ENCODE measurements around the gene CASZ1. TPM values are rescaled to one million over a fixed set of nuclear protein-coding genes. Genes with fewer than 3 reads are reported as not detected.

Gene CASZ1
- total RNA-seq, 1 donor from 2014 or later = 4.0 TPM

GRCh38 chr1:10771789-10772188 lies 24.7 kb downstream of the CASZ1 start:
- H3K27ac Mint-ChIP-seq (ENCODE audit: unreplicated experiment) = no peak overlapping the region
- H3K36me3 Mint-ChIP-seq (ENCODE audit: low read depth, unreplicated experiment) = no peaks in the 10 kb centered on the region

GRCh38 chr1:10768552-10768951 lies 27.9 kb downstream of the CASZ1 start:
- Histone ChIP-seq H3K79me2 (ENCODE audit: insufficient read depth, low read length) (no peaks in the 10 kb centered on the region), H3K4me1 (ENCODE audit: insufficient read depth, low read length) (no peaks in the 10 kb centered on the region), H3K9me3 (ENCODE audit: insufficient read depth, low read depth, low read length) (no peaks in the 10 kb centered on the region), H3K36me3 (ENCODE audit: insufficient read depth, low read length) (no peaks in the 10 kb centered on the region), H3K4me3 (ENCODE audit: insufficient read depth, low read depth, low read length) (no peak overlapping the region), H3K4me2 (ENCODE audit: low read length) (no peak overlapping the region), H4K20me1 (ENCODE audit: insufficient read depth, low read length) (no peaks in the 10 kb centered on the region), H3K27me3 (ENCODE audit: insufficient read depth, low read length) (peaks cover 11% of the 10 kb centered on the region), H3K9ac (ENCODE audit: low read length) (no peak overlapping the region), H3K27ac (ENCODE audit: low read depth, low read length) (no peak overlapping the region), H2AFZ (ENCODE audit: low read depth, low read length) (no peak overlapping the region)
- Mint-ChIP-seq H3K9me3 (ENCODE audit: unreplicated experiment) (no peaks in the 10 kb centered on the region), H3K4me1 (ENCODE audit: low read depth, unreplicated experiment) (no peaks in the 10 kb centered on the region), H3K36me3 (ENCODE audit: low read depth, unreplicated experiment) (peaks cover 2% of the 10 kb centered on the region), H3K4me3 (ENCODE audit: unreplicated experiment) (no peak overlapping the region), H3K27me3 (ENCODE audit: low read depth, unreplicated experiment) (peaks cover 45% of the 10 kb centered on the region), H3K27ac (ENCODE audit: unreplicated experiment) (no peak overlapping the region)
- FAIRE-seq (no peak), DNase-seq (ENCODE audit: low read depth) (no peak)
- no peak for TF ChIP-seq EZH2 (IDR thresholded peaks at IDR 0.05; ENCODE audit: insufficient read depth, low read length)
- TF ChIP-seq, protein P1, sequence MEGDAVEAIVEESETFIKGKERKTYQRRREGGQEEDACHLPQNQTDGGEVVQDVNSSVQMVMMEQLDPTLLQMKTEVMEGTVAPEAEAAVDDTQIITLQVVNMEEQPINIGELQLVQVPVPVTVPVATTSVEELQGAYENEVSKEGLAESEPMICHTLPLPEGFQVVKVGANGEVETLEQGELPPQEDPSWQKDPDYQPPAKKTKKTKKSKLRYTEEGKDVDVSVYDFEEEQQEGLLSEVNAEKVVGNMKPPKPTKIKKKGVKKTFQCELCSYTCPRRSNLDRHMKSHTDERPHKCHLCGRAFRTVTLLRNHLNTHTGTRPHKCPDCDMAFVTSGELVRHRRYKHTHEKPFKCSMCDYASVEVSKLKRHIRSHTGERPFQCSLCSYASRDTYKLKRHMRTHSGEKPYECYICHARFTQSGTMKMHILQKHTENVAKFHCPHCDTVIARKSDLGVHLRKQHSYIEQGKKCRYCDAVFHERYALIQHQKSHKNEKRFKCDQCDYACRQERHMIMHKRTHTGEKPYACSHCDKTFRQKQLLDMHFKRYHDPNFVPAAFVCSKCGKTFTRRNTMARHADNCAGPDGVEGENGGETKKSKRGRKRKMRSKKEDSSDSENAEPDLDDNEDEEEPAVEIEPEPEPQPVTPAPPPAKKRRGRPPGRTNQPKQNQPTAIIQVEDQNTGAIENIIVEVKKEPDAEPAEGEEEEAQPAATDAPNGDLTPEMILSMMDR (IDR thresholded peaks at IDR 0.05; ENCODE audit: insufficient read depth, low read depth, low read length) = no peak

More at GRCh38 chr1:10771789-10772188, 24.7 kb downstream of the CASZ1 start:
- H3K4me1 ChIP-seq (ENCODE audit: insufficient read depth, low read length) = no peaks in the 10 kb centered on the region
- no peak overlapping the region for H3K4me3 ChIP-seq (ENCODE audit: insufficient read depth, low read depth, low read length)
- TF ChIP-seq EZH2 (IDR thresholded peaks at IDR 0.05; ENCODE audit: insufficient read depth, low read length) = no peak
- TF ChIP-seq, protein P1 (IDR thresholded peaks at IDR 0.05; ENCODE audit: insufficient read depth, low read depth, low read length) = no peak
- H2AFZ ChIP-seq (ENCODE audit: low read depth, low read length) = no peak overlapping the region
- FAIRE-seq (no peak), DNase-seq (ENCODE audit: low read depth) (no peak)
- H3K4me2 ChIP-seq (ENCODE audit: low read length) = no peak overlapping the region
- Mint-ChIP-seq H3K27me3 (ENCODE audit: low read depth, unreplicated experiment) (peaks cover 48% of the 10 kb centered on the region), H3K4me3 (ENCODE audit: unreplicated experiment) (no peak overlapping the region), H3K4me1 (ENCODE audit: low read depth, unreplicated experiment) (no peaks in the 10 kb centered on the region), H3K9me3 (ENCODE audit: unreplicated experiment) (no peaks in the 10 kb centered on the region)
- no peaks in the 10 kb centered on the region for H3K36me3 ChIP-seq (ENCODE audit: insufficient read depth, low read length)
- no peaks in the 10 kb centered on the region for H3K79me2 ChIP-seq (ENCODE audit: insufficient read depth, low read length)
- no peak overlapping the region for H3K27ac ChIP-seq (ENCODE audit: low read depth, low read length)
- no peaks in the 10 kb centered on the region for H4K20me1 ChIP-seq (ENCODE audit: insufficient read depth, low read length)
- peaks cover 17% of the 10 kb centered on the region for H3K27me3 ChIP-seq (ENCODE audit: insufficient read depth, low read length)
- H3K9me3 ChIP-seq (ENCODE audit: insufficient read depth, low read depth, low read length) = no peaks in the 10 kb centered on the region
- no peak overlapping the region for H3K9ac ChIP-seq (ENCODE audit: low read length)

GRCh38 chr1:10767282-10767681 lies 29.2 kb downstream of the CASZ1 start:
- DNase-seq (ENCODE audit: low read depth) (no peak), FAIRE-seq (no peak)
- no peak overlapping the region for H3K4me2 ChIP-seq (ENCODE audit: low read length)
- peaks cover 2% of the 10 kb centered on the region for H3K36me3 Mint-ChIP-seq (ENCODE audit: low read depth, unreplicated experiment)
- no peaks in the 10 kb centered on the region for H3K4me1 ChIP-seq (ENCODE audit: insufficient read depth, low read length)
- TF ChIP-seq, protein P1 (IDR thresholded peaks at IDR 0.05; ENCODE audit: insufficient read depth, low read depth, low read length) = no peak
- H2AFZ ChIP-seq (ENCODE audit: low read depth, low read length) = no peak overlapping the region
- H3K27me3 ChIP-seq (ENCODE audit: insufficient read depth, low read length) = peaks cover 8% of the 10 kb centered on the region
- peaks cover 48% of the 10 kb centered on the region for H3K27me3 Mint-ChIP-seq (ENCODE audit: low read depth, unreplicated experiment)
- no peaks in the 10 kb centered on the region for H3K36me3 ChIP-seq (ENCODE audit: insufficient read depth, low read length)
- no peak overlapping the region for H3K4me3 ChIP-seq (ENCODE audit: insufficient read depth, low read depth, low read length)
- no peak overlapping the region for H3K9ac ChIP-seq (ENCODE audit: low read length)
- no peak overlapping the region for H3K27ac ChIP-seq (ENCODE audit: low read depth, low read length)
- no peaks in the 10 kb centered on the region for H3K4me1 Mint-ChIP-seq (ENCODE audit: low read depth, unreplicated experiment)
- H3K4me3 Mint-ChIP-seq (ENCODE audit: unreplicated experiment) = no peak overlapping the region
- H3K27ac Mint-ChIP-seq (ENCODE audit: unreplicated experiment) = no peak overlapping the region
- no peaks in the 10 kb centered on the region for H4K20me1 ChIP-seq (ENCODE audit: insufficient read depth, low read length)
- no peaks in the 10 kb centered on the region for H3K79me2 ChIP-seq (ENCODE audit: insufficient read depth, low read length)
- no peaks in the 10 kb centered on the region for H3K9me3 Mint-ChIP-seq (ENCODE audit: unreplicated experiment)
- H3K9me3 ChIP-seq (ENCODE audit: insufficient read depth, low read depth, low read length) = no peaks in the 10 kb centered on the region
